K562 (cell line): ENCODE data around the gene KMO. TPM values are rescaled to one million over a fixed set of nuclear protein-coding genes. Genes with fewer than 3 reads are reported as not detected.

ENCODE experiments used
- ATF1 ChIP-seq, 2 experiments: fragments of 450-650 bp in 1 of 2; IDR thresholded peaks; 2 replicates each; pipeline ENCODE4 v1.6.1; 2016; ENCODE audit warnings: missing compliant biosample characterization in 1 of 2, missing genetic modification characterization in 1 of 2
- ATF7 ChIP-seq: fragments of 450-650 bp; IDR thresholded peaks from 2 replicates; pipeline ENCODE4 v1.7.1; 2014; ENCODE audit warnings: mild to moderate bottlenecking, moderate library complexity
- CAMTA2 ChIP-seq: fragments of 250-450 bp; sonication (Bioruptor Pico); conservative IDR thresholded peaks from 2 replicates; pipeline ENCODE4 v1.5.1; 2022
- CEBPB ChIP-seq: fragments of 450-650 bp; IDR thresholded peaks from 2 replicates; pipeline ENCODE4 v1.6.1; 2016; ENCODE audit warnings: missing genetic modification characterization, missing compliant biosample characterization
- CTCFL ChIP-seq: IDR thresholded peaks from 2 replicates; pipeline ENCODE4 v1.6.1; 2011; ENCODE audit warnings: borderline replicate concordance, low read depth, mild to moderate bottlenecking, moderate library complexity, low read length; ENCODE audit not compliant: insufficient read depth, poor library complexity, severe bottlenecking
- DEAF1 ChIP-seq: fragments of 450-650 bp; formaldehyde crosslinking; IDR thresholded peaks from 2 replicates; pipeline ENCODE4 v1.4.0; 2020; ENCODE audit warnings: mild to moderate bottlenecking, moderate library complexity
- FOXK2 ChIP-seq, 2 experiments: fragments of 450-650 bp; IDR thresholded peaks in 1 of 2; conservative IDR thresholded peaks in 1 of 2; 2 replicates each; pipeline ENCODE4 v1.6.1; 2016; ENCODE audit warnings: low read depth in 2 of 2, mild to moderate bottlenecking in 1 of 2
- MEIS2 ChIP-seq: fragments of 450-650 bp; IDR thresholded peaks from 2 replicates; pipeline ENCODE4 v1.6.1; 2014; ENCODE audit warnings: mild to moderate bottlenecking; ENCODE audit not compliant: partially characterized antibody
- PHTF2 ChIP-seq: fragments of 250-450 bp; sonication (Bioruptor Pico); IDR thresholded peaks from 2 replicates; pipeline ENCODE4 v1.5.0; 2021; ENCODE audit warnings: mild to moderate bottlenecking
- PTRF ChIP-seq: fragments of 450-650 bp; IDR thresholded peaks from 2 replicates; pipeline ENCODE4 v1.6.1; 2016; ENCODE audit warnings: mild to moderate bottlenecking, missing genetic modification characterization, missing compliant biosample characterization
- RBM15 ChIP-seq: fragments of 200-400 bp; formaldehyde crosslinking; IDR thresholded peaks from 2 replicates; pipeline ENCODE4 v1.6.1; 2018; ENCODE audit warnings: mild to moderate bottlenecking, low read length, moderate library complexity; ENCODE audit not compliant: insufficient read depth
- SMC3 ChIP-seq: conservative IDR thresholded peaks from 2 replicates; pipeline ENCODE4 v1.6.1; 2011; ENCODE audit warnings: low read depth, low read length, improper control_type of control experiment; ENCODE audit not compliant: insufficient read depth
- TFAM ChIP-seq: fragments of 250-450 bp; sonication (Bioruptor Pico); conservative IDR thresholded peaks from 2 replicates; pipeline ENCODE4 v1.5.0; 2021; ENCODE audit warnings: mild to moderate bottlenecking, moderate library complexity
- TRIM24 ChIP-seq, 2 experiments: fragments of 450-650 bp; IDR thresholded peaks; 2 replicates each; pipeline ENCODE4 v1.6.1; 2016
- YBX1 ChIP-seq: fragments of 450-650 bp; IDR thresholded peaks from 2 replicates; pipeline ENCODE4 v1.7.1; 2016; ENCODE audit warnings: mild to moderate bottlenecking
- ZNF282 ChIP-seq: sonication (generic); formaldehyde crosslinking; IDR thresholded peaks from 2 replicates; pipeline ENCODE4 v1.8.1; 2023; ENCODE audit warnings: missing genetic modification reagents
- ZNF324 ChIP-seq: fragments of 250-450 bp; sonication (Bioruptor Pico); IDR thresholded peaks from 2 replicates; pipeline ENCODE4 v1.4.0; 2020; ENCODE audit warnings: mild to moderate bottlenecking
- ZNF644 ChIP-seq: fragments of 200-800 bp; sonication (Bioruptor generic); IDR thresholded peaks from 2 replicates; pipeline ENCODE4 v1.6.1; 2016; ENCODE audit warnings: low read depth, missing genetic modification characterization, missing compliant biosample characterization
- polyA plus RNA-seq, 8 experiments: library from polyadenylated mRNA; depleted of rRNA in 4 of 8; stranded (reverse) in 5 of 8; unstranded in 3 of 8; fragments of >200 nt; fragmentation: Nextera tagmentation in 2 of 8; fragmentation: Illumina TruSeq in 1 of 8; extraction: Ambion mirVana in 2 of 8; extraction: Trizol in 1 of 8; gene quantifications; 2 replicates each; pipeline versions ENCODE4 v1.2.1 to v1.2.3, GENCODE V29; 2011 to 2014; ENCODE audit warnings: inconsistent platforms in 1 of 8, missing spikeins in 1 of 8
- total RNA-seq, 7 experiments: library from RNA; depleted of rRNA in 6 of 7; stranded (reverse); fragments of >200 nt in 6 of 7; fragmentation: Illumina TruSeq in 2 of 7; extraction: Trizol in 2 of 7; gene quantifications; 2 replicates each; pipeline versions ENCODE4 v1.2.1 to v1.2.3, GENCODE V29; 2011 to 2021; ENCODE audit warnings: low replicate concordance in 1 of 7
- TF ChIP-seq, protein P1 (sequence below), 2 experiments: IDR thresholded peaks; 2 replicates each; pipeline ENCODE4 v1.6.1; 2012; ENCODE audit warnings: improper control_type of control experiment in 2 of 2, low read depth in 2 of 2, low read length in 2 of 2, borderline replicate concordance in 1 of 2
- TF ChIP-seq, protein P2 (sequence below): fragments of 250-450 bp; sonication (Bioruptor Pico); IDR thresholded peaks from 2 replicates; pipeline ENCODE4 v1.4.0; 2020; ENCODE audit warnings: mild to moderate bottlenecking, moderate library complexity

KMO gene
- total and polyA plus RNA-seq, 9 of the 15 experiments (the other 6 are each of a cell fraction or from before 2014, with no cell fraction given) = 0.01 to 0.11 (median 0.01) TPM; not detected in 6

DNA sequence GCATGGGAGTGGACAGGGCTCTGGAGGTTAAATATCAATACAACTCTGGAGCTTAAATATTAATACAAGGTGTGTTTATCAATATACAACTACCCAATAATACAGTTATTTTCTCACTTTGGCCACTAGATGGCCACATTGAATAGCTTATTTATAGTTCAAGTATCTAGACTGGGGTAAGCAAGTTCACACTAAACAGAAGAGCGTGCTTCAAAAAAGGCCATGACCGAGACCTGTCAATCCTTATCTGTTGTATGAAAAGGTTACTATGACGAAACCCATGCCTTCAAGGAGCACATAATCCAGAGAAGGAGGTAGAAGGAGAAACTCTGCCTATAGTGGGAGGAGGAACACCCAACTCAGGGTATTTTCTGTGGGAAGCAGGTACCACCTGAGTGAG is 78.9 kb downstream of the KMO start (continued):
- no peak for TF ChIP-seq ZNF324 (CRISPR knock-in tag)
- TF ChIP-seq ATF7 = peak; percentile 85
- TF ChIP-seq RBM15 = no peak
- no peak for TF ChIP-seq PHTF2 (CRISPR knock-in tag)
- peak in 1 of 2 experiments; percentile 74; a peak in 2 of 4 replicates for TF ChIP-seq TRIM24 (IDR thresholded peaks at IDR 0.05)
- no peak for TF ChIP-seq CTCFL
- TF ChIP-seq ATF1 (CRISPR knock-in tag; IDR thresholded peaks at IDR 0.05) = no peak
- TF ChIP-seq ATF1 (tag; IDR thresholded peaks at IDR 0.05) = peak; percentile 44; the same call in 1 of the 2 replicates
- TF ChIP-seq, protein P1, sequence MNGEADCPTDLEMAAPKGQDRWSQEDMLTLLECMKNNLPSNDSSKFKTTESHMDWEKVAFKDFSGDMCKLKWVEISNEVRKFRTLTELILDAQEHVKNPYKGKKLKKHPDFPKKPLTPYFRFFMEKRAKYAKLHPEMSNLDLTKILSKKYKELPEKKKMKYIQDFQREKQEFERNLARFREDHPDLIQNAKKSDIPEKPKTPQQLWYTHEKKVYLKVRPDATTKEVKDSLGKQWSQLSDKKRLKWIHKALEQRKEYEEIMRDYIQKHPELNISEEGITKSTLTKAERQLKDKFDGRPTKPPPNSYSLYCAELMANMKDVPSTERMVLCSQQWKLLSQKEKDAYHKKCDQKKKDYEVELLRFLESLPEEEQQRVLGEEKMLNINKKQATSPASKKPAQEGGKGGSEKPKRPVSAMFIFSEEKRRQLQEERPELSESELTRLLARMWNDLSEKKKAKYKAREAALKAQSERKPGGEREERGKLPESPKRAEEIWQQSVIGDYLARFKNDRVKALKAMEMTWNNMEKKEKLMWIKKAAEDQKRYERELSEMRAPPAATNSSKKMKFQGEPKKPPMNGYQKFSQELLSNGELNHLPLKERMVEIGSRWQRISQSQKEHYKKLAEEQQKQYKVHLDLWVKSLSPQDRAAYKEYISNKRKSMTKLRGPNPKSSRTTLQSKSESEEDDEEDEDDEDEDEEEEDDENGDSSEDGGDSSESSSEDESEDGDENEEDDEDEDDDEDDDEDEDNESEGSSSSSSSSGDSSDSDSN (IDR thresholded peaks at IDR 0.05; ENCODE audit: borderline replicate concordance in 1 of 2, low read depth in 2 of 2, low read length in 2 of 2) = no peak
- no peak for TF ChIP-seq ZNF282 (CRISPR knock-in tag)
- TF ChIP-seq YBX1 = no peak
- TF ChIP-seq SMC3 = peak; percentile 74
- peak; percentile 42 to 60; a peak in 3 of 4 replicates for TF ChIP-seq FOXK2 (conservative IDR thresholded peaks at IDR 0.05 in 1 of 2, IDR thresholded peaks at IDR 0.05 in 1 of 2; ENCODE audit: low read depth in 2 of 2)
- TF ChIP-seq, protein P2, sequence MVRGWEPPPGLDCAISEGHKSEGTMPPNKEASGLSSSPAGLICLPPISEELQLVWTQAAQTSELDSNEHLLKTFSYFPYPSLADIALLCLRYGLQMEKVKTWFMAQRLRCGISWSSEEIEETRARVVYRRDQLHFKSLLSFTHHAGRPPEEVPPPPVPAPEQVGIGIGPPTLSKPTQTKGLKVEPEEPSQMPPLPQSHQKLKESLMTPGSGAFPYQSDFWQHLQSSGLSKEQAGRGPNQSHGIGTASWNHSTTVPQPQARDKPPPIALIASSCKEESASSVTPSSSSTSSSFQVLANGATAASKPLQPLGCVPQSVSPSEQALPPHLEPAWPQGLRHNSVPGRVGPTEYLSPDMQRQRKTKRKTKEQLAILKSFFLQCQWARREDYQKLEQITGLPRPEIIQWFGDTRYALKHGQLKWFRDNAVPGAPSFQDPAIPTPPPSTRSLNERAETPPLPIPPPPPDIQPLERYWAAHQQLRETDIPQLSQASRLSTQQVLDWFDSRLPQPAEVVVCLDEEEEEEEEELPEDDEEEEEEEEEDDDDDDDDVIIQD (CRISPR knock-in tag) = no peak
- no peak for TF ChIP-seq ZNF644
- no peak for TF ChIP-seq CAMTA2 (CRISPR knock-in tag)
- 0 out of 2 replicates have a peak, but pooled peaks have one; percentile 1 for TF ChIP-seq PTRF (tag)
- TF ChIP-seq CEBPB (tag) = peak; percentile 84
- peak; percentile 88 for TF ChIP-seq DEAF1
- TF ChIP-seq MEIS2 = peak; percentile 93
- no peak for TF ChIP-seq TFAM (CRISPR knock-in tag)
